Common myeloid progenitor, CD34-positive (primary cell): ENCODE measurements around the gene SMYD2.
A peak's percentile ranks its signal among the peaks of the same experiment; 100 is the strongest.

Source experiments
- CTCF ChIA-PET: fragments of 350-600 bp; sonication (Branson Sonifier 250); formaldehyde crosslinking; loops from one replicate; lab custom pipeline; 2021; ENCODE audit warnings: antibody characterized with exemption; lab: Charles Lee
- POLR2A ChIA-PET: fragments of 350-600 bp; sonication (Branson Sonifier 250); formaldehyde crosslinking; loops from one replicate; lab custom pipeline; 2021; ENCODE audit warnings: antibody characterized with exemption; lab: Charles Lee
- DNase-seq, 3 donors: peaks; one replicate each; pipeline versions ENCODE4 v3.0.0 to v3.0.0-alpha.2; 2013
- H3K27ac ChIP-seq, 2 experiments: 1 replicate in 1 of 2; 2 replicates in 1 of 2; pipeline ENCODE4 v1.7.0; 2013; ENCODE audit warnings: inconsistent platforms in 2 of 2, low read length in 2 of 2, mild to moderate bottlenecking in 2 of 2, low read depth in 1 of 2, moderate library complexity in 1 of 2; ENCODE audit not compliant: severe bottlenecking in 2 of 2, insufficient read depth in 1 of 2, poor library complexity in 1 of 2
- H3K27me3 ChIP-seq, 5 experiments: replicated peaks in 2 of 5; 1 replicate in 3 of 5; 2 replicates in 2 of 5; pipeline versions ENCODE4 v1.6.1 to v1.7.0; 2013; ENCODE audit warnings: low read length in 4 of 5, mild to moderate bottlenecking in 2 of 5, moderate library complexity in 2 of 5, inconsistent platforms in 1 of 5; ENCODE audit not compliant: insufficient read depth in 5 of 5, control insufficient read depth in 4 of 5
- H3K36me3 ChIP-seq, 4 experiments: 1 replicate in 2 of 4; 2 replicates in 2 of 4; pipeline versions ENCODE4 v1.6.1 to v1.7.0; 2013; ENCODE audit warnings: low read length in 3 of 4, control low read depth in 1 of 4, mild to moderate bottlenecking in 1 of 4; ENCODE audit not compliant: control insufficient read depth in 4 of 4, insufficient read depth in 4 of 4
- H3K4me1 ChIP-seq, 4 experiments: 1 replicate in 3 of 4; 2 replicates in 1 of 4; pipeline versions ENCODE4 v1.6.1 to v1.7.1; 2013; ENCODE audit warnings: low read length in 3 of 4, mild to moderate bottlenecking in 3 of 4, control low read depth in 1 of 4, inconsistent platforms in 1 of 4, moderate library complexity in 1 of 4; ENCODE audit not compliant: control insufficient read depth in 4 of 4, insufficient read depth in 4 of 4; ENCODE audit errors: control extremely low read depth in 1 of 4
- H3K4me3 ChIP-seq, 7 experiments: 1 replicate in 4 of 7; 2 replicates in 3 of 7; pipeline versions ENCODE4 v1.5.1 to v1.7.0; 2013; ENCODE audit warnings: mild to moderate bottlenecking in 7 of 7, low read length in 6 of 7, moderate library complexity in 6 of 7, inconsistent platforms in 2 of 7, low read depth in 2 of 7, control low read depth in 1 of 7; ENCODE audit not compliant: insufficient read depth in 4 of 7, control insufficient read depth in 1 of 7; ENCODE audit errors: extremely low read depth in 1 of 7
- H3K9me3 ChIP-seq, 5 experiments: 1 replicate in 4 of 5; 2 replicates in 1 of 5; pipeline versions ENCODE4 v1.6.1 to v1.7.1; 2013; ENCODE audit warnings: low read length in 4 of 5, mild to moderate bottlenecking in 2 of 5, inconsistent platforms in 1 of 5, low read depth in 1 of 5, moderate library complexity in 1 of 5; ENCODE audit not compliant: control insufficient read depth in 4 of 5, insufficient read depth in 2 of 5; ENCODE audit errors: control extremely low read depth in 1 of 5
- WGBS: methylation state at CpG from one replicate; pipeline ENCODE4 v1.1.5; 2013; ENCODE audit not compliant: insufficient coverage; 5-methylcytosine and 5-hydroxymethylcytosine counted together

The SMYD2 gene

DNA sequence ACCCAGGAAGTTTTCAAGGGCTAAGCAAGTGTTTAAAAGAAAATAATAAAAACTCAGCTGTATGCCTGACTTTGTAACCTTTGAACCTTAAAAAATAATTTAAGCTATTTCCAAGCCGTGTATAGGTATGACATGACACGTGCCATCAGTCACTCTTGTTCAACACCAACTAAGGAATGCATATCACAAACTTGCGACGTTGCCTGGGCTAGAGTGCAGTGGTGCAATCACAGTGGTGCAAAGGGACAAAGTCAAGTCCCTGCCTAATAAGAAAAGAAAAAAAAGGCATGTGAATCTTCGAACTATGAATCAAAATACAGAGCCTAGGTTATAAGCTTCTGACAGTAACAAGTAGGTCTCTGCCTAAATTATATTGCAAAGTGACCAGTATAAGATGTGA lies 79.2 kb downstream of the SMYD2 start:
- ChIA-PET POLR2A (no interaction called here), CTCF (interaction anchor here (1.4 kb wide), 1 partner anchor 27 kb away, joined by 4 read pairs; no protein-coding TSS in a partner anchor)
- 100% methylated on average over 2 of the region's 5 CpGs for WGBS
- H3K27ac ChIP-seq: no peak overlapping the region
- H3K9me3 ChIP-seq: peaks cover 0 to 3% (median 0%) of the 10 kb centered on the region in 5 experiments
- H3K36me3 ChIP-seq: peaks cover 0 to 2% (median 0%) of the 10 kb centered on the region in 4 experiments
- no peak for DNase-seq
- no peak overlapping the region for H3K4me3 ChIP-seq
- H3K4me1 ChIP-seq: peaks cover 0 to 34% (median 12%) of the 10 kb centered on the region in 4 experiments
- no peaks in the 10 kb centered on the region for H3K27me3 ChIP-seq

DNA sequence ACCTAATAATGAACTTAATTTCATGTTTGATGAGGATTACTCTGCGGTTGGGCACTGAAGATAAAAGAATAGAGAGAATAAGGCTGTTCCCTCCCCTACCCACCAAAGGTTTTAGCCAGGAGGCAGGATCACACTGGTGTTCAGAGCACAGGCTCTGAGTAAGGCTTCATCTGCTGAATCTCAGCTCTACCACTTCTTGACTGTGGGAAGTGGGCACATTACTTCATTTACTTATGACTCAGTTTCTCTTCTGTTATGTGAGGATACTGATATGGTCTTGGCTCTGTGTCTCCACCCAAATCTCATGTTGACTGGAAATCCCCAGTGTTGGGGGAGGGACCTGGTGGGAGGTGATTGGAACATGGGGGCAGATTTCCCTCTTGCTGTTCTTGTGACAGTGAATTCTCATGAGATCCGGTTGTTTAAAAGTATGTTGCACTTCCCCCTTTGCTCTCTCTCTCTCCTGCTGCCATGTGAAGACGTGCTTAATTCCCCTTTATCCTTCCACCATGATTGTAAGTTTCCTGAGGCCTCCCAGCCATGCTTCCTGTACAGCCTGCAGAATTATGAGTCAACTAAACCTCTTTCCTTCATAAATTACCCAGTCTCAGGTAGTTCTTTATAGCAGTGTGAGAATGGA lies 79.7 kb downstream of the SMYD2 start:
- H3K36me3 ChIP-seq: peaks cover 0 to 2% (median 0%) of the 10 kb centered on the region in 4 experiments
- 93% methylated on average over 2 of the region's 3 CpGs for WGBS
- no peak overlapping the region for H3K4me3 ChIP-seq
- POLR2A ChIA-PET: no interaction called here
- no peak for DNase-seq
- CTCF ChIA-PET: interaction anchor here (1.4 to 1.7 kb wide), 2 partner anchors 11 to 28 kb away, joined by 4 read pairs; no protein-coding TSS in a partner anchor
- H3K27ac ChIP-seq: no peak overlapping the region
- peaks cover 0 to 34% (median 12%) of the 10 kb centered on the region in 4 experiments for H3K4me1 ChIP-seq
- H3K9me3 ChIP-seq: peaks cover 0 to 3% (median 0%) of the 10 kb centered on the region in 5 experiments
- H3K27me3 ChIP-seq: no peaks in the 10 kb centered on the region

DNA sequence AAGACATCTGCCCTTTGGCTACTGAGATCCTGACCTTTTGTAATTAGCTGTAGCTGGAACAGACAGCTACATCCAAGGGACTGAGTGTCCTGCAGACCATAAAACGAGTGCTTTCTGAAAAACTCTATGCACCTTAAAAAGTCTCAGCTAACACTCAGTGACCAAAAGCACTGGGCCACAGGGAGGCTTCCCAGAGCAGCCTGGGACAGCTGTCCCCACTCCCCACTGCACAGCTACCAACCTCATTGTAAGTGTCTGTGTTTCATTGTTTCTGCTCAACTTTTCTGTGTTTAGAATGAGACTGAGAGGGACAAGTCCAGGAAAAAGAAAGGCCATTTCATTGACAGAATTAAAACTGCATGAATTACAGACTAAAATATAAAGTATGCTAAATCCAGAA lies 80.7 kb downstream of the SMYD2 start:
- POLR2A ChIA-PET: no interaction called here
- H3K27ac ChIP-seq: no peak overlapping the region
- peaks cover 0 to 34% (median 12%) of the 10 kb centered on the region in 4 experiments for H3K4me1 ChIP-seq
- H3K9me3 ChIP-seq: peaks cover 0 to 3% (median 0%) of the 10 kb centered on the region in 5 experiments
- CTCF ChIA-PET: interaction anchor here (1.4 to 1.7 kb wide), 2 partner anchors 10 to 29 kb away, joined by 4 read pairs; no protein-coding TSS in a partner anchor
- H3K4me3 ChIP-seq: no peak overlapping the region
- peaks cover 0 to 2% (median 0%) of the 10 kb centered on the region in 4 experiments for H3K36me3 ChIP-seq
- no peak for DNase-seq
- WGBS: 93% methylated on average over 1 of the region's 1 CpG
- no peaks in the 10 kb centered on the region for H3K27me3 ChIP-seq

DNA sequence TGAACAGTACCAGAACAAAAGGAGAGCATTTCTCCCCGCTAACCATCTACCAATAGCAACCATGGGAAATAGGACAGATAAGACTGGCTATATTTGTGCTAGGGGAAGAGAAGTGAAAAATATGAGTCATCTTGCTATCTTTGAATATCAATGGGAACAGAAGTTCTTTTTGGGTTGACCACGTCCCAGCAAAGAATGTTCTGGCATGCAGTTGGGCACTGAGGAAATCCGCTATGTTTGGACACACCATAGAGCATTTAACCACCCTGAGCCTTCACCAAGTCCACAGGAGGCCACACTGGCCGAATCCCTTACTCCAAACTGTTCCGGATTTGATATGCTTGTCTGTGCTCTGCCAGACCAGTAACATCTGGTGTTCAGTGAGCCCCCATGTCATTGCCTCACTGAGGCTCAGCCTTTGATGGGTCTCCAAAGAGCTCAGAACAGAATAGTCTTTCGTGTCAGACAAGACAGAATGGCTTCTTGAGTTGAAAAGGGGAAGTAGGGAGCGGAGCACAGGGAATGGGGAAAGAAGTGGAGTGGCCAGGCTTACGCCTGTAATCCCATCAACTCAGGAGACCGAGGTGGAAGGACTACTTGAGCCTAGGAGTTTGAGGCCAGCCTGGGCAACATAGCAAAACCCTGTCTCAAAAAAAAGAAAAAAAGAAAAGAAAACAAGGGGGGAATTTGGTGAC lies 81.4 kb downstream of the SMYD2 start:
- ChIA-PET POLR2A (no interaction called here), CTCF (interaction anchor here (1.7 kb wide), 1 partner anchor 9 kb away, joined by 4 read pairs; no protein-coding TSS in a partner anchor)
- peaks cover 0 to 34% (median 12%) of the 10 kb centered on the region in 4 experiments for H3K4me1 ChIP-seq
- 79% methylated on average over 7 of the region's 9 CpGs for WGBS
- no peak overlapping the region for H3K4me3 ChIP-seq
- H3K36me3 ChIP-seq: peaks cover 0 to 2% (median 0%) of the 10 kb centered on the region in 4 experiments
- DNase-seq: peak in 2 of 3 donors; percentile 52 to 61
- H3K27ac ChIP-seq: no peak overlapping the region
- no peaks in the 10 kb centered on the region for H3K27me3 ChIP-seq
- peaks cover 0 to 3% (median 0%) of the 10 kb centered on the region in 5 experiments for H3K9me3 ChIP-seq

DNA sequence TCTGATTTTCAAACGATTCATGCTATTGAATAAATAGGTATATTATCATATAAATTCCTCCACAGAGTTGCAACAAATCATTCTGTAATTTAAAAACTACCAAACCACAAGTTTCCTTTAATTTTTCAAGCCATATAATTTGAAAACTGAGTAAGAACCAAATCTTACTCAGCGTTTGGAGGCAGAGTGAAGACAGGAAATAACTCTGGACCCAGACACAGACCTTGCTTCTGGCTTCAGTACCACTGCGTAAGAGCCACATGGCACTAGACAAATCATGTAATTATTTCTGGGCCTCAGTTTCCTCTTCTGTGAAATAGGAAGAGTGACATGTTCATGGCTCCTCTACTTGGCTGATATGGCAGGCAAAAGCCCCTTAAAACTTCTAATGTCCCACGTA lies 82.4 kb downstream of the SMYD2 start:
- POLR2A ChIA-PET: no interaction called here
- 100% methylated on average over 1 of the region's 4 CpGs for WGBS
- DNase-seq: no peak
- CTCF ChIA-PET: interaction anchor here (1.4 kb wide), 1 partner anchor 14 kb away, joined by 5 read pairs; no protein-coding TSS in a partner anchor
- H3K27ac ChIP-seq: no peak overlapping the region
- no peak overlapping the region for H3K4me3 ChIP-seq
- peaks cover 0 to 34% (median 12%) of the 10 kb centered on the region in 4 experiments for H3K4me1 ChIP-seq
- H3K9me3 ChIP-seq: peaks cover 0 to 3% (median 0%) of the 10 kb centered on the region in 5 experiments
- H3K27me3 ChIP-seq: no peaks in the 10 kb centered on the region
- peaks cover 0 to 2% (median 0%) of the 10 kb centered on the region in 4 experiments for H3K36me3 ChIP-seq

DNA sequence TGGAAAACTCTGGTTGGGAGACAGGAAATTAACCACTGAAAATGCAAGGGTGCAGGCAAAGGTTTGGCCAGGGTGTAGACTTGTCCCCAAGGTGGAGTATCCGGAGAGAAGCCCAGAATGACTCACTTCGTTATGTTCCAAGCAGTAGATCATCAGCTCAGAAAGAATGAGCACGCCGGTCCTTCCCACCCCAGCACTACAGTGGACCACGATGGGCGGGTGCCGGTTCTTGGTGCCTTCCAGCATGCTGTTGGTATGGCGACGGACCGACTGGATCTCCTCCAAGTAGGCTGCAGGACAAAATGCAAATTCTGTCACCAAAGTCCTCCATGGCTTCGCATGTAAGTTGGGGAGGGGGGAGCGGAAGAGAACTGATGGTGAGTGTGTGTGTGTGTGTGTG lies 83.4 kb downstream of the SMYD2 start:
- Histone ChIP-seq H3K36me3 (peaks cover 0 to 2% (median 0%) of the 10 kb centered on the region in 4 experiments), H3K4me3 (no peak overlapping the region), H3K4me1 (peaks cover 0 to 34% (median 12%) of the 10 kb centered on the region in 4 experiments), H3K27me3 (no peaks in the 10 kb centered on the region), H3K9me3 (peaks cover 0 to 3% (median 0%) of the 10 kb centered on the region in 5 experiments), H3K27ac (no peak overlapping the region)
- no peak for DNase-seq
- 100% methylated on average over 10 of the region's 12 CpGs for WGBS
- POLR2A ChIA-PET: no interaction called here
- CTCF ChIA-PET: interaction anchor here (1.4 kb wide), 1 partner anchor 15 kb away, joined by 5 read pairs; no protein-coding TSS in a partner anchor
